Endothelial cell of coronary artery (primary cell): Measurements from ENCODE around the gene BCCIP. TPM values are rescaled to one million over a fixed set of nuclear protein-coding genes. Genes with fewer than 3 reads are reported as not detected.

Experiments
- total RNA-seq: library from RNA; depleted of rRNA; stranded (reverse); fragments of >200 nt; gene quantifications from 2 replicates; pipeline ENCODE4 v1.2.3, GENCODE V29; 2014

Gene BCCIP
- 44.0 and 64.2 TPM in 2 replicates for total RNA-seq

GRCh38 chr10:125822878-125823662, at the start of gene BCCIP, which contains the start of gene UROS:
Gene BCCIP (plus strand): TSS chr10:125823546. CDS start chr10:125823558, 12 bp downstream.
Gene UROS (minus strand): TSS chr10:125823258. CDS start chr10:125816499, 6,759 bp downstream.

GRCh38 chr10:125775491-125776106, 47.7 kb upstream of the BCCIP start, which contains the start of gene MMP21:
Gene MMP21 (minus strand): TSS chr10:125775821. CDS start chr10:125775821, 0 bp downstream.

GRCh38 chr10:125881192-125881591, 57.8 kb downstream of the BCCIP start, which contains the start of gene DHX32:
Gene DHX32 (minus strand): TSS chr10:125881292. CDS start chr10:125880824, 468 bp downstream.

Other genes with a start within 250 kb of the BCCIP start
- not detected in 2 replicates for gene TEX36, start 140.4 kb upstream of the BCCIP start, total RNA-seq
- gene EDRF1, start 103.8 kb upstream of the BCCIP start, total RNA-seq: 16.2 and 17.3 TPM in 2 replicates
- gene MMP21, start 47.7 kb upstream of the BCCIP start, total RNA-seq: under 0.01 and 0.09 TPM in 2 replicates
- 36.4 and 54.1 TPM in 2 replicates for gene UROS, start 288 bp upstream of the BCCIP start, total RNA-seq
- 33.4 and 35.7 TPM in 2 replicates for gene DHX32, start 57.7 kb downstream of the BCCIP start, total RNA-seq
- 2.4 and 7.8 TPM in 2 replicates for gene FANK1, start 73.0 kb downstream of the BCCIP start, total RNA-seq